Endodermal cell (in vitro differentiated cells): ENCODE measurements around the gene SLC38A4. TPM values are rescaled to one million over a fixed set of nuclear protein-coding genes. Genes with fewer than 3 reads are reported as not detected.

Experiments
- DNase-seq: peaks from one replicate; pipeline ENCODE4 v3.0.0-alpha.2; 2017
- H3K27ac ChIP-seq: 2 replicates; pipeline ENCODE4 v1.5.1; 2013; ENCODE audit warnings: mild to moderate bottlenecking, low read depth, low read length, moderate library complexity
- H3K27me3 ChIP-seq: 2 replicates; pipeline ENCODE4 v1.6.1; 2013; ENCODE audit warnings: mild to moderate bottlenecking, low read length, moderate library complexity; ENCODE audit not compliant: insufficient read depth, control insufficient read depth, poor library complexity, severe bottlenecking
- H3K36me3 ChIP-seq: 2 replicates; pipeline ENCODE4 v1.7.0; 2013; ENCODE audit warnings: mild to moderate bottlenecking, low read length, moderate library complexity; ENCODE audit not compliant: control insufficient read depth, insufficient read depth
- H3K4me1 ChIP-seq: one replicate; pipeline ENCODE4 v1.7.0; 2013; ENCODE audit warnings: low read length; ENCODE audit not compliant: control insufficient read depth, insufficient read depth
- H3K4me3 ChIP-seq: 2 replicates; pipeline ENCODE4 v1.5.1; 2013; ENCODE audit warnings: mild to moderate bottlenecking, low read length, moderate library complexity
- H3K9ac ChIP-seq: 2 replicates; pipeline ENCODE4 v1.6.1; 2013; ENCODE audit warnings: mild to moderate bottlenecking, low read length, moderate library complexity; ENCODE audit not compliant: poor library complexity, severe bottlenecking; ENCODE audit errors: extremely low read depth
- H3K9me3 ChIP-seq: 2 replicates; pipeline ENCODE4 v1.6.1; 2013; ENCODE audit warnings: mild to moderate bottlenecking, low read length, moderate library complexity; ENCODE audit not compliant: control insufficient read depth
- H3K27ac Mint-ChIP-seq: 2 replicates; pipeline ENCODE4 v1.8.0; 2020; ENCODE audit warnings: mixed read lengths
- H3K27me3 Mint-ChIP-seq: 2 replicates; pipeline ENCODE4 v1.8.0; 2021; ENCODE audit warnings: mild to moderate bottlenecking, mixed read lengths; ENCODE audit not compliant: insufficient read depth
- H3K36me3 Mint-ChIP-seq: 2 replicates; pipeline ENCODE4 v1.8.0; 2020; ENCODE audit warnings: low read depth, mixed read lengths
- H3K4me1 Mint-ChIP-seq: 2 replicates; pipeline ENCODE4 v1.8.0; 2020; ENCODE audit warnings: mixed read lengths
- H3K4me3 Mint-ChIP-seq: 2 replicates; pipeline ENCODE4 v1.8.0; 2020; ENCODE audit warnings: mild to moderate bottlenecking, moderate library complexity, mixed read lengths
- H3K9me3 Mint-ChIP-seq: 2 replicates; pipeline ENCODE4 v1.8.0; 2020; ENCODE audit warnings: mild to moderate bottlenecking, mixed read lengths
- whole genome bisulfite sequencing, 2 experiments: methylation state at CpG; one replicate each; pipeline versions ENCODE4 v1.1.5 to v1.1.7; 2013; ENCODE audit warnings: missing lambda C conversion rate in 2 of 2, mixed read lengths in 1 of 2; ENCODE audit not compliant: insufficient coverage in 1 of 2, insufficient read length in 1 of 2; 5-methylcytosine and 5-hydroxymethylcytosine counted together
- long read RNA-seq, 4 experiments: library from polyadenylated mRNA in 2 of 4; library from RNA in 1 of 4; library from capped mRNA in 1 of 4; stranded (forward) in 3 of 4; unstranded in 1 of 4; transcript quantifications; one replicate each; pipeline ENCODE4 v2.0.0, GENCODE V29; 2020 to 2021; ENCODE audit warnings: inconsistent platforms in 1 of 4
- polyA plus RNA-seq, 2 experiments: library from polyadenylated mRNA; stranded (reverse); fragments of 50-300 nt; gene quantifications; one replicate each; pipeline ENCODE4 v1.2.3, GENCODE V29; 2013
- total RNA-seq, 2 donors: library from RNA; stranded (reverse); fragmentation: NEBNext Ultra II Directional in 1 of 2; extraction: Animal tissue kit (Norgen Biotek cat#: 25700) in 1 of 2; gene quantifications; 2 replicates in 1 of 2; 3 replicates in 1 of 2; pipeline ENCODE4 v1.2.1, GENCODE V29; 2021
- TF ChIP-seq, protein P1 (sequence below): fragments of 200-600 bp; sonication (generic); conservative IDR thresholded peaks from 2 replicates; pipeline ENCODE4 v1.5.0; 2021; ENCODE audit warnings: antibody characterized with exemption, mild to moderate bottlenecking

The SLC38A4 gene, protein sequence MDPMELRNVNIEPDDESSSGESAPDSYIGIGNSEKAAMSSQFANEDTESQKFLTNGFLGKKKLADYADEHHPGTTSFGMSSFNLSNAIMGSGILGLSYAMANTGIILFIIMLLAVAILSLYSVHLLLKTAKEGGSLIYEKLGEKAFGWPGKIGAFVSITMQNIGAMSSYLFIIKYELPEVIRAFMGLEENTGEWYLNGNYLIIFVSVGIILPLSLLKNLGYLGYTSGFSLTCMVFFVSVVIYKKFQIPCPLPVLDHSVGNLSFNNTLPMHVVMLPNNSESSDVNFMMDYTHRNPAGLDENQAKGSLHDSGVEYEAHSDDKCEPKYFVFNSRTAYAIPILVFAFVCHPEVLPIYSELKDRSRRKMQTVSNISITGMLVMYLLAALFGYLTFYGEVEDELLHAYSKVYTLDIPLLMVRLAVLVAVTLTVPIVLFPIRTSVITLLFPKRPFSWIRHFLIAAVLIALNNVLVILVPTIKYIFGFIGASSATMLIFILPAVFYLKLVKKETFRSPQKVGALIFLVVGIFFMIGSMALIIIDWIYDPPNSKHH
- under 1 TPM in 1 of 2 donors, not detected in 1; 0.62 TPM for total RNA-seq
- polyA plus RNA-seq (2013, experiment 1 of 2): 0.93 TPM
- 0.70 TPM for polyA plus RNA-seq (2013, experiment 2 of 2)
- long read RNA-seq, experiment 1: 0 reads
- long read RNA-seq, experiment 2: 0 reads
- long read RNA-seq, experiment 3: 0 reads
- long read RNA-seq, experiment 4: 0 reads

DNA sequence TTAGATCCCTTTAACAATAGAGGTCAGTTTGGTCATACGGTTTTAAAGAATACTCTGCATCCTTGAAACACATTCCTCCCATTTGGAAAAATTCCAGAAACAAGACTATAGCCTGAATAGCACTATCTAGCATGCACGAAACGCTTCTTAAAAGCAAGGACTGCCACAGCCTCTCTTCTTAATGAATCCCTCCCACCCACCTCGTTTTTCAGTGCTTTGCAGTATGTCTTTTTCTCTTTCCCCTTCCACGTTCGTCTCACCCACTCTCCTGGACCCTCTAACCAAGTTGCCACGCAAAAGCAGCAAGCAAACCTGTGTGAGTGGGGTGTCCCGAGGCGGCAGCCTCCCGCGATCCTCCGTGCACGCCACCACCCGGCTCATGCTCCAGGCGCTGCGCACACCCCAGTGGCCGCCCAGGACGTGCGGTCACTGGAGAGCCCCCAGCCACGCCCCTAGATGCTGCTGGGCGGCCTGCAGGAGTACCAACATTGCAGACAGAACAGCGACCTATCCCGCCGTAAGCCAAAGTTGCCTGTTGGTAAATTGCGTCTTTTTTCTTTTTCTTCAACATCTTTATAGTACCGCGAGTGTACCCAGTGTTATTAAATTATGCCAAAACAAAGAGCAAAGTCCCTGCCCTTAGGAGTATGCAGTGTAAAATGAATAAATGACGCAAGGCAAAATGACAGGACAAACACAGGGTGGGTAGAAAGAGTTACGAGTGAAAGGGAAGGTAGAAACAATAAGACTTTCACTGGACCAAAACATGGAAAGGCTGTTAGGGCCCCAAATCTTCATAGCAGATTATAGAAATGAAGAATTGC lies at the start of gene SLC38A4:
Gene SLC38A4 (minus strand): TSS at position 407 of the 824 bp plus-strand sequence. CDS start 32,926 bp downstream, outside the sequence.
- peaks cover 76% of the 10 kb centered on the region for H3K27me3 ChIP-seq
- TF ChIP-seq, protein P1, sequence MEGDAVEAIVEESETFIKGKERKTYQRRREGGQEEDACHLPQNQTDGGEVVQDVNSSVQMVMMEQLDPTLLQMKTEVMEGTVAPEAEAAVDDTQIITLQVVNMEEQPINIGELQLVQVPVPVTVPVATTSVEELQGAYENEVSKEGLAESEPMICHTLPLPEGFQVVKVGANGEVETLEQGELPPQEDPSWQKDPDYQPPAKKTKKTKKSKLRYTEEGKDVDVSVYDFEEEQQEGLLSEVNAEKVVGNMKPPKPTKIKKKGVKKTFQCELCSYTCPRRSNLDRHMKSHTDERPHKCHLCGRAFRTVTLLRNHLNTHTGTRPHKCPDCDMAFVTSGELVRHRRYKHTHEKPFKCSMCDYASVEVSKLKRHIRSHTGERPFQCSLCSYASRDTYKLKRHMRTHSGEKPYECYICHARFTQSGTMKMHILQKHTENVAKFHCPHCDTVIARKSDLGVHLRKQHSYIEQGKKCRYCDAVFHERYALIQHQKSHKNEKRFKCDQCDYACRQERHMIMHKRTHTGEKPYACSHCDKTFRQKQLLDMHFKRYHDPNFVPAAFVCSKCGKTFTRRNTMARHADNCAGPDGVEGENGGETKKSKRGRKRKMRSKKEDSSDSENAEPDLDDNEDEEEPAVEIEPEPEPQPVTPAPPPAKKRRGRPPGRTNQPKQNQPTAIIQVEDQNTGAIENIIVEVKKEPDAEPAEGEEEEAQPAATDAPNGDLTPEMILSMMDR: peak; percentile 43
- Mint-ChIP-seq H3K27ac (no peak within 1 kb of the TSS), H3K4me1 (peaks cover 7% of the 10 kb centered on the region), H3K9me3 (no peaks in the 10 kb centered on the region), H3K27me3 (peaks cover 80% of the 10 kb centered on the region), H3K4me3 (peak within 1 kb of the TSS; percentile 41), H3K36me3 (no peaks in the 10 kb centered on the region)
- H3K36me3 ChIP-seq: no peaks in the 10 kb centered on the region
- WGBS, 2 experiments: 24 to 44% methylated on average over 9 to 29 of the region's 29 CpGs
- H3K4me1 ChIP-seq: no peaks in the 10 kb centered on the region
- no peak within 1 kb of the TSS for H3K27ac ChIP-seq
- peak; percentile 87 for DNase-seq
- H3K9me3 ChIP-seq: no peaks in the 10 kb centered on the region
- no peak within 1 kb of the TSS for H3K9ac ChIP-seq
- H3K4me3 ChIP-seq: peak within 1 kb of the TSS; percentile 31

- 70% methylated on average over 1 of the region's 1 CpG; no CpG with 5 or more reads in 1 of the 2 experiments for whole genome bisulfite sequencing, 2 experiments
- H3K9me3 ChIP-seq: peaks cover 7% of the 10 kb centered on the region
- no peak overlapping the region for H3K9ac ChIP-seq
- H3K27ac ChIP-seq: no peak overlapping the region
- H3K4me1 ChIP-seq: no peaks in the 10 kb centered on the region
- H3K27me3 ChIP-seq: no peaks in the 10 kb centered on the region
- H3K4me1 Mint-ChIP-seq: no peaks in the 10 kb centered on the region
- H3K27me3 Mint-ChIP-seq: peaks cover 2% of the 10 kb centered on the region
- H3K36me3 ChIP-seq: no peaks in the 10 kb centered on the region
- H3K9me3 Mint-ChIP-seq: peaks cover 45% of the 10 kb centered on the region
- no peak for DNase-seq
- no peak overlapping the region for H3K4me3 Mint-ChIP-seq
- no peaks in the 10 kb centered on the region for H3K36me3 Mint-ChIP-seq
- H3K4me3 ChIP-seq: no peak overlapping the region
- no peak overlapping the region for H3K27ac Mint-ChIP-seq
- TF ChIP-seq, protein P1: no peak
These were observed 49.3 kb upstream of the SLC38A4 start for GRCh38 chr12:46875095-46875494.

- Mint-ChIP-seq H3K9me3 (peaks cover 45% of the 10 kb centered on the region), H3K27me3 (peaks cover 2% of the 10 kb centered on the region), H3K4me1 (no peaks in the 10 kb centered on the region), H3K27ac (no peak overlapping the region), H3K4me3 (no peak overlapping the region), H3K36me3 (no peaks in the 10 kb centered on the region)
- TF ChIP-seq, protein P1: no peak
- Histone ChIP-seq H3K9me3 (peaks cover 7% of the 10 kb centered on the region), H3K9ac (no peak overlapping the region), H3K27me3 (no peaks in the 10 kb centered on the region), H3K27ac (no peak overlapping the region), H3K4me1 (no peaks in the 10 kb centered on the region), H3K4me3 (no peak overlapping the region), H3K36me3 (no peaks in the 10 kb centered on the region)
- no peak for DNase-seq
- WGBS, 2 experiments: 80 to 94% methylated on average over 3 of the region's 3 CpGs
These were observed 48.8 kb upstream of the SLC38A4 start for GRCh38 chr12:46874642-46875041.
